Gastrocnemius medialis (tissue), 4 donors: ENCODE data around the gene RPS6KA2. TPM values are rescaled to one million over a fixed set of nuclear protein-coding genes. Genes with fewer than 3 reads are reported as not detected.
A peak's percentile ranks its signal among the peaks of the same experiment; 100 is the strongest.
"Not testable (repeated sequence)": the region's sequence is repeated elsewhere in the genome, so short reads cannot be mapped to it uniquely, and the experiment has no call there.

Experiments
- ATAC-seq, 2 donors: fragments of 150-250 bp; one replicate each; pipeline ENCODE4 v1.9.1; 2016
- DNase-seq, 2 donors: peaks; one replicate each; pipeline ENCODE4 v3.0.0-alpha.2; 2019
- H3K27ac ChIP-seq, 4 donors: fragments of 200-600 bp; sonication (generic); 1 replicate in 1 of 4; 2 replicates in 3 of 4; pipeline ENCODE4 v1.5.1; 2016 to 2018; ENCODE audit warnings: mild to moderate bottlenecking in 2 of 4, moderate library complexity in 1 of 4
- H3K27me3 ChIP-seq, 3 donors: fragments of 200-600 bp; sonication (generic) in 2 of 3; 1 replicate in 1 of 3; 2 replicates in 2 of 3; pipeline versions ENCODE4 v1.5.1 to v1.6.0; 2016 to 2019; ENCODE audit warnings: mild to moderate bottlenecking in 1 of 3, moderate library complexity in 1 of 3
- H3K36me3 ChIP-seq, 2 donors: fragments of 200-600 bp; sonication (generic) in 1 of 2; one replicate each; pipeline ENCODE4 v1.5.1; 2017 to 2018
- H3K4me1 ChIP-seq, 2 donors: fragments of 200-600 bp; sonication (generic) in 1 of 2; one replicate each; pipeline ENCODE4 v1.5.1; 2016 to 2017; ENCODE audit warnings: mild to moderate bottlenecking in 2 of 2
- H3K4me3 ChIP-seq, 4 donors: fragments of 200-600 bp; sonication (generic) in 3 of 4; 1 replicate in 1 of 4; 2 replicates in 3 of 4; pipeline ENCODE4 v1.5.1; 2016 to 2019; ENCODE audit warnings: mild to moderate bottlenecking in 2 of 4
- H3K9me3 ChIP-seq, 3 donors: fragments of 200-600 bp; sonication (generic) in 2 of 3; 1 replicate in 1 of 3; 2 replicates in 2 of 3; pipeline ENCODE4 v1.5.1; 2016 to 2019
- CTCF ChIP-seq, 5 experiments: fragments of 450-650 bp in 3 of 5; fragments of 200-600 bp in 2 of 5; sonication (generic) in 2 of 5; IDR thresholded peaks in 4 of 5; conservative IDR thresholded peaks in 1 of 5; 1 replicate in 4 of 5; 2 replicates in 1 of 5; pipeline ENCODE4 v1.5.1; 2016 to 2019; ENCODE audit warnings: antibody characterized with exemption in 5 of 5, mild to moderate bottlenecking in 3 of 5, moderate library complexity in 3 of 5
- POLR2A ChIP-seq, 2 donors: fragments of 450-650 bp; IDR thresholded peaks; one replicate each; pipeline ENCODE4 v1.6.1; 2017; ENCODE audit warnings: antibody characterized with exemption in 2 of 2, mild to moderate bottlenecking in 2 of 2, moderate library complexity in 2 of 2
- in situ Hi-C, 4 donors: fragments of 200-750 bp; cut with MboI; loops; one replicate each; pipeline versions ENCODE4 v1.15.0 to v1.8.0; 2017; ENCODE audit warnings: low sequenced_read_pairs in 4 of 4
- intact Hi-C: fragments of 100-400 bp; cut with DNase I; formaldehyde crosslinking; loops from one replicate; pipeline ENCODE4 v1.15.1; 2023; ENCODE audit warnings: low total_unique reads
- total RNA-seq, 4 donors: library from RNA; depleted of rRNA; stranded (reverse); fragments of >200 nt; gene quantifications; one replicate each; pipeline versions ENCODE4 v1.1.0 to v1.2.3, GENCODE V29; 2016

The RPS6KA2 gene
- total RNA-seq, 4 donors from 2014 or later: 18.7 to 35.7 (median 27.4) TPM

GRCh38 chr6:166636934-166637333 lies 9.9 kb upstream of the RPS6KA2 start:
- intact Hi-C loops (no loop called here), in situ Hi-C loops (loop anchor here in 1 of 4 donors (10.0 kb wide), 1 partner anchor 82 kb away; no protein-coding TSS in a partner anchor)
- ATAC-seq: no peak
- Histone ChIP-seq H3K4me1 (peaks cover 29 to 30% of the 10 kb centered on the region in 2 donors), H3K4me3 (no peak overlapping the region), H3K9me3 (no peaks in the 10 kb centered on the region), H3K36me3 (no peaks in the 10 kb centered on the region), H3K27ac (peak overlapping the region; percentile 44 to 94 (median 72)), H3K27me3 (no peaks in the 10 kb centered on the region)
- TF ChIP-seq CTCF (IDR thresholded peaks at IDR 0.05 in 4 of 5, conservative IDR thresholded peaks at IDR 0.05 in 1 of 5) (no peak), POLR2A (IDR thresholded peaks at IDR 0.05) (no peak)
- DNase-seq: peak in 1 of 2 donors; percentile 12

- ATAC-seq (peak; percentile 12 to 20), DNase-seq (peak in 1 of 2 donors; percentile 36)
- Histone ChIP-seq H3K27me3 (no peaks in the 10 kb centered on the region), H3K36me3 (no peaks in the 10 kb centered on the region), H3K4me3 (no peak overlapping the region), H3K4me1 (peaks cover 29 to 30% of the 10 kb centered on the region in 2 donors), H3K27ac (peak overlapping the region; percentile 44 to 94 (median 72)), H3K9me3 (no peaks in the 10 kb centered on the region)
- intact Hi-C loops (no loop called here), in situ Hi-C loops (loop anchor here in 1 of 4 donors (10.0 kb wide), 1 partner anchor 82 kb away; no protein-coding TSS in a partner anchor)
- TF ChIP-seq POLR2A (IDR thresholded peaks at IDR 0.05) (no peak), CTCF (IDR thresholded peaks at IDR 0.05 in 4 of 5, conservative IDR thresholded peaks at IDR 0.05 in 1 of 5) (no peak)
Observed at GRCh38 chr6:166636191-166636933, 9.3 kb upstream of the RPS6KA2 start.

DNA sequence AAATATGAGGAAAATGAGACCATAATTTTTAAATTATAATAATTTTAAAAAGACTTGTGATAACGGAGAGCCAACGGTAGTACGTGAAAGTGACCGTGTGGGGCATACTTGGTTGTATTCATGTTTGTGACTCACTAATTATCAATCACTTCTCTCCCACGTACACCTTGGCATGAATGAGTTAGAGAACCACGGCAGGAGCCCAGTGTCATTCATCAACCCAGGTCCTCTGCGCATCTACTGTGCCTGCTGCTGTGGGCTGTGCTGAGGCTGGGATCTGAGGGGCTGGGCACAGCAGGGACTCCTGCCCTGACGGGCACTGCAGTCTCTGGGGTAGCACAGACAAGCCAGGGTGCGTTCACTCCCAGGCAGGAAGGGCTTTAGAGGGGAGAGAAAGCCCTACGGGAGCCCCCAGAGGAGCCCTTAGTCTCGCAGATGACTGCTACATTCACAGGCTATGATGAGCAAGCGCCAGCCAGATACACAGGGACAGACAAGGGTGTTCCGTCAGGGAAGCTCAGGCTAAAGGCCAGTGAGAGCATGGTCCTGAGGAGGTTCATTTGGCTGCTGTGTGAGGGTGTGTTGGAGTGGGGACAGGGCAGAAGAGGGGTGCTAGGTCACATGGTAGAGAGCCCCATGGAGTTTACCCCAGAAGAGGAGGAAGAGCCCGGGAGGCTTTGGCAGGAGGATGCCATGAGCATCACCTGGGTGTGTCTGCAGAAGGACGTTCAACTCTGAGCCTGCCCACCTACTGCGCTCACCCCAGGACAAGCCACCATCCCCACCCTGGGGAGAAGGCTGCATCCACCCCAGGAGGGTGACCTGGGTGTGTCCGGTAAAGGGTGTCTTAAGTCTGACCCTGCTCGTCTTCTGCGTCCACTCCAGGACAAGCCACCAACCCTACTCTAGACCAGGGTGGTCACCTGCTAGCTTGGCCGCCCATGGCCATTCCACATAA lies 8.2 kb upstream of the RPS6KA2 start:
- intact Hi-C loops (loop anchor here (2.0 kb wide), 2 partner anchors 56 to 78 kb away; no protein-coding TSS in a partner anchor), in situ Hi-C loops (loop anchor here in 1 of 4 donors (10.0 kb wide), 1 partner anchor 80 kb away; no protein-coding TSS in a partner anchor)
- peak overlapping the region; percentile 67 to 94 (median 76) for H3K27ac ChIP-seq
- no peaks in the 10 kb centered on the region for H3K9me3 ChIP-seq
- no peak overlapping the region for H3K4me3 ChIP-seq
- H3K36me3 ChIP-seq: no peaks in the 10 kb centered on the region
- ATAC-seq: no peak
- DNase-seq: peak in 1 of 2 donors; percentile 14
- TF ChIP-seq CTCF (IDR thresholded peaks at IDR 0.05 in 4 of 5, conservative IDR thresholded peaks at IDR 0.05 in 1 of 5) (no peak), POLR2A (IDR thresholded peaks at IDR 0.05) (no peak)
- peaks cover 29 to 30% of the 10 kb centered on the region in 2 donors for H3K4me1 ChIP-seq
- no peaks in the 10 kb centered on the region for H3K27me3 ChIP-seq

- not testable (repeated sequence) for H3K4me3 ChIP-seq, H3K36me3 ChIP-seq, ATAC-seq, H3K9me3 ChIP-seq, DNase-seq, H3K27me3 ChIP-seq
- intact Hi-C loops (loop anchor here (2.0 kb wide), 2 partner anchors 56 to 78 kb away; no protein-coding TSS in a partner anchor), in situ Hi-C loops (loop anchor here in 1 of 4 donors (10.0 kb wide), 1 partner anchor 80 kb away; no protein-coding TSS in a partner anchor)
- peak overlapping the region; percentile 73 to 94 (median 76) for H3K27ac ChIP-seq
- H3K4me1 ChIP-seq: peaks cover 31% of the 10 kb centered on the region in 2 donors
Observed at GRCh38 chr6:166634581-166634980, 7.5 kb upstream of the RPS6KA2 start.
